ENCODE results near the gene CRYBA1.

CRYBA1 gene

GRCh38 chr17:29283496-29283895, 36.8 kb downstream of the CRYBA1 start:
- DNase-seq (ENCODE audit: low read depth) = no peak

DNA sequence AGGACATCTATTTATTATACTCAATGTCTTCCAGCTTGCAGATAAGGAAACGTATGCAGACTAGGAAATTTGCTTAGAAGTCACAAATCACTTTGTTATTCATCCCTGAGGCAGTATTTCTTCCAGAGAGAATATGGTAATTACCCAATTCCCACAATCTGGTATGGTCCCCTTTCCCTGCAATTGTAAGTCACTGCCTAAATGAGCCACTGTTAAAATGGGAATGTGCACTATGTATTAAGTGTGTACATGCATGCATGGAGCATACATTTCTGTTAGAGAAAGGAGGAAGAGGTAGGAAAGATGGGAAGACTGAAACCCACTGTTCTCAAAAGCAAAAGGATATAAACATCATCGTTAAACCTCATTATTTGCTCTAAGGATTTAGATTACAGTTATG, 37.3 kb downstream of the CRYBA1 start:
- no peak for DNase-seq (ENCODE audit: low read depth)

GRCh38 chr17:29289852-29290251, 43.2 kb downstream of the CRYBA1 start:
- DNase-seq (ENCODE audit: low read depth) = no peak

DNA sequence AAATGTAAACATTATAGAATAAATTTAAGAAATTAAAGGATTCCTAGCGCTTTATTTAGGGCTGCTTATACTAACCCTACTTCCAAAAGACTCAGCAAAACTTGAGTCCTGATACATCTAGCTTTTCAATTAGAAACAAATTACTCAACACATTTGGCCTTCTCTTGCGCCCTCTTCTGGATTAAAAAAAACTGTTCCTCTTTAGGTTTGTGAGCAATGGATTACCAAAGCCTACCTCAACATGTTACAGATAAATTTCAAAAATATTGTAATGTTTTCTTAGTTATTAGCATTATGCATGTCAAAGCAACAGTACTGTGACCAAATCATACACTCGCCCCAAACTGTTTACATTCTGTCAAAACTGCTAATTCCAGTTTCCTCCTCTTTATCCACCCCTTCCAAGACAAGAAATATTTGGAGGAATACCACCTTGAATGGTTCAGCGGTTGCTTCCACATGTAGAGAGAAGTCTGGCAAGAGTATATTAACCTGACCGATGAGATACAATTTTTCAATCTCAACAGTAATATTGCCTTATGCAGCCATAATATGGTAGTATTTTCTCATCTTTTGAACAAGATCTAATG, 44.6 kb downstream of the CRYBA1 start:
- no peak for DNase-seq (ENCODE audit: low read depth)

- no peak for DNase-seq (ENCODE audit: low read depth)
Observed at GRCh38 chr17:29292071-29292991, 45.7 kb downstream of the CRYBA1 start.

GRCh38 chr17:29292992-29293889, 46.6 kb downstream of the CRYBA1 start:
- peak; percentile 45 for DNase-seq (ENCODE audit: low read depth)

GRCh38 chr17:29293890-29294579, 47.4 kb downstream of the CRYBA1 start, which contains the start of gene NUFIP2:
TSS of gene NUFIP2 (minus strand) at chr17:29294148. CDS start at chr17:29294059, 89 bp downstream.
- DNase-seq (ENCODE audit: low read depth) = peak; percentile 91

DNA sequence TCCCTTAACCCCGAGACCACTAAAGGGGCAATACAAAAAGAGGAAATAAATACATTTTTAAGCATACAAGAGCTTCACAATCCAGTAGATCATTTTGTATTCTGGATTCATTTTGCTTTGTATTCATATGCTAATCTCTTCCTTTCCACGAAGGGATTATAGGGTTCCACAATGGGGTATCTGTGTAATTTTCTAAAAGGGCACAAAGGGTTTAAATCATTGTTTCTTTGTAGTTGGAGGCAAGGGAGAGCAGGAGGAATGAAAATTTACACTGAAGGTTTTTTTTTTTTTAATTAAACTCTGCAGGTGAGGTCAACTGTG, 47.9 kb downstream of the CRYBA1 start:
- no peak for DNase-seq (ENCODE audit: low read depth)

DNA sequence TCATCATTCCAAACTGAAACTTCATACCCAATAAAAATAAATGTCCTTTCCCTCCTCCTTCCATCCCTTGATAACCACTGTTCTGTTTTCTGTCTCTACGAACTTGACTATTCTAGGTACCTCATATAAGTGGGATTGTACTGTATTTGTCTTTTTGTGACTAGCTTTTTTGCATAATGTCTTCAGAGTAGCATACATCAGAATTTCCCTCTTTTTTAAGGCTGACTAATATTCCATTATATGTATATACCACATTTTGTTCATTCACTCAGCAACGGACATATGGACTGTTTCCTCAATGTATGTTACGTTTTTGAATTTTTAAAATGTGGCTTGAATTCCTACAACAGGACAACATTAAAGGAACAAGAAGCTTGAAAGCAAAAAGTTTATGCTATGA, 48.8 kb downstream of the CRYBA1 start:
- DNase-seq (ENCODE audit: low read depth) = no peak

DNA sequence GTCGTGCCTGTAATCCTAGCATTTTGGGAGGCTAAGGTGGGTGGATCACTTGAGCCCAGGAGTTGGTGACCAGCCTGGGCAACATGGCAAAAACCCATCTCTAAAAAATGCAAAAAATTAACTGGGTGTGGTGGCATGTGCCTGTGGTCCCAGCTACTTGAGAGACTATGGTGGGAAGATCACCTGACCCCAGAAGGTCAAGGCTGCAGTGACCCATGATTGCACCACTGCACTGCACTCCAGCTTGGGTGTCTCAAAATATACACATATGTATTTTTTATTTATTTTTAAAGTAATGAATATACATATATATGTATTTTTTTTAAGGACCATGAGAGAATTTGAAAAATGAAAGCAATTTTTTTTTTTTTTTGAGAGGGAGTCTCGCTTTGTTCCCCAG, 52.4 kb downstream of the CRYBA1 start:
- DNase-seq (ENCODE audit: low read depth) = no peak

GRCh38 chr17:29303386-29303785, 56.7 kb downstream of the CRYBA1 start:
- DNase-seq (ENCODE audit: low read depth) = no peak

All from CMK (cell line).